ENCODE data around the gene LAMTOR4. TPM values are rescaled to one million over a fixed set of nuclear protein-coding genes. Genes with fewer than 3 reads are reported as not detected.

LAMTOR4 gene
- total and polyA plus RNA-seq, 2 of the 13 experiments (the other 11 are each of a cell fraction or from before 2014, with no cell fraction given) = 115 to 118 TPM

- H3K4me3 ChIP-seq (replicated peaks in 1 of 3; ENCODE audit: insufficient read depth in 1 of 3, low read depth in 2 of 3, low read length in 3 of 3) = no peak overlapping the region
- no peaks in the 10 kb centered on the region for H3K27me3 ChIP-seq (ENCODE audit: control insufficient read depth in 1 of 2, insufficient read depth in 2 of 2, low read length in 2 of 2)
- FAIRE-seq (no peak), DNase-seq (ENCODE audit: low spot score) (no peak), ATAC-seq (no peak)
- ChIA-PET CTCF (ENCODE audit: low intra/inter-chr PET ratio, low total read pairs) (no interaction called here), POLR2A (interaction anchor here (2.9 to 3.5 kb wide), 3 partner anchors 17 to 22 kb away, joined by 21 to 48 read pairs (median 24); partner anchors contain the start of genes CNPY4 and MBLAC1)
- H3K4me2 ChIP-seq (ENCODE audit: low read depth, low read length) = no peak overlapping the region
- 97% methylated on average over 15 of the region's 17 CpGs for WGBS (ENCODE audit: low lambda C conversion rate)
- H3K4me1 ChIP-seq (ENCODE audit: insufficient read depth, low read length) = peaks cover 22% of the 10 kb centered on the region
- intact Hi-C loops (cut with micrococcal nuclease; ENCODE audit: unreplicated experiment) = no loop called here
- H4K20me1 ChIP-seq (ENCODE audit: insufficient read depth, low read length) = no peaks in the 10 kb centered on the region; the same call in 1 of the 2 replicates
- H3K9ac ChIP-seq (ENCODE audit: insufficient read depth, low read depth, low read length) = no peak overlapping the region
- TF ChIP-seq TBX2 (CRISPR knock-in tag; IDR thresholded peaks at IDR 0.05; ENCODE audit: borderline replicate concordance) (no peak), RFXANK (CRISPR knock-in tag; IDR thresholded peaks at IDR 0.05) (no peak), ISX (CRISPR knock-in tag; conservative IDR thresholded peaks at IDR 0.05) (no peak), ARID2 (CRISPR knock-in tag; IDR thresholded peaks at IDR 0.05; ENCODE audit: borderline replicate concordance) (no peak), KDM6A (CRISPR knock-in tag; IDR thresholded peaks at IDR 0.05; ENCODE audit: low read depth) (no peak), ZNF747 (CRISPR knock-in tag; IDR thresholded peaks at IDR 0.05; ENCODE audit: borderline replicate concordance) (no peak), MTA1 (CRISPR knock-in tag; IDR thresholded peaks at IDR 0.05; ENCODE audit: borderline replicate concordance) (no peak), DMAP1 (CRISPR knock-in tag; IDR thresholded peaks at IDR 0.05) (no peak), ZNF329 (CRISPR knock-in tag; IDR thresholded peaks at IDR 0.05; ENCODE audit: low read depth) (no peak), SETDB1 (CRISPR knock-in tag; IDR thresholded peaks at IDR 0.05; ENCODE audit: borderline replicate concordance) (no peak), RNF219 (CRISPR knock-in tag; IDR thresholded peaks at IDR 0.05) (no peak), TBL1XR1 (IDR thresholded peaks at IDR 0.05; ENCODE audit: borderline replicate concordance, low read length, partially characterized antibody) (no peak)
- peaks cover 23% of the 10 kb centered on the region for H3K79me2 ChIP-seq (ENCODE audit: insufficient read depth, low read length)
- H2AFZ ChIP-seq (ENCODE audit: low read length) = no peak overlapping the region
- H3K36me3 ChIP-seq (replicated peaks in 1 of 2; ENCODE audit: control insufficient read depth in 1 of 2, insufficient read depth in 2 of 2, low read length in 2 of 2) = peaks cover 14 to 28% of the 10 kb centered on the region in 2 experiments
- no peaks in the 10 kb centered on the region for H3K9me3 ChIP-seq (ENCODE audit: low read length)
- H3K27ac ChIP-seq (ENCODE audit: extremely low read length, insufficient read depth, low read length) = no peak overlapping the region
- in situ Hi-C loops (cut with HindIII; ENCODE audit: extremely low pct_ligation_motif_present, low pct_unique_long_range_greater_than_20kb) = no loop called here
- no TSS peak for BruUV-seq (replicated peaks)
Observed at GRCh38 chr7:100102950-100103840, 45.5 kb upstream of the LAMTOR4 start.
